Smooth muscle cell (in vitro differentiated cells): ENCODE measurements around the gene NLN. TPM values are rescaled to one million over a fixed set of nuclear protein-coding genes. Genes with fewer than 3 reads are reported as not detected.
A peak's percentile ranks its signal among the peaks of the same experiment; 100 is the strongest.
"Not testable (repeated sequence)": the region's sequence is repeated elsewhere in the genome, so short reads cannot be mapped to it uniquely, and the experiment has no call there.

Experiments used
- DNase-seq: peaks from one replicate; lab custom pipeline; 2025; ENCODE audit not compliant: unreplicated experiment; lab: John Stamatoyannopoulos, UW
- H2AFZ ChIP-seq: fragments of 200-600 bp; sonication (generic); 2 replicates; pipeline ENCODE4 v1.6.0; 2016; ENCODE audit warnings: antibody characterized with exemption, low read depth, mild to moderate bottlenecking
- H3F3A ChIP-seq: fragments of 200-600 bp; sonication (generic); 2 replicates; pipeline ENCODE4 v1.6.0; 2017; ENCODE audit warnings: antibody characterized with exemption, low read depth
- H3K27ac ChIP-seq: fragments of 200-600 bp; sonication (generic); 2 replicates; pipeline ENCODE4 v1.5.1; 2016; ENCODE audit warnings: low read depth, mild to moderate bottlenecking
- H3K27me3 ChIP-seq: fragments of 200-600 bp; sonication (generic); 2 replicates; pipeline ENCODE4 v1.6.1; 2016; ENCODE audit warnings: low read depth, mild to moderate bottlenecking
- H3K36me3 ChIP-seq: fragments of 200-600 bp; sonication (generic); 2 replicates; pipeline ENCODE4 v1.5.1; 2016; ENCODE audit warnings: low read depth
- H3K4me1 ChIP-seq: fragments of 200-600 bp; sonication (generic); 2 replicates; pipeline ENCODE4 v1.5.1; 2016; ENCODE audit warnings: low read depth
- H3K4me2 ChIP-seq: fragments of 200-600 bp; sonication (generic); 2 replicates; pipeline ENCODE4 v1.6.0; 2016; ENCODE audit warnings: mild to moderate bottlenecking
- H3K4me3 ChIP-seq: fragments of 200-600 bp; sonication (generic); 2 replicates; pipeline ENCODE4 v1.5.1; 2016; ENCODE audit warnings: mild to moderate bottlenecking
- H3K79me2 ChIP-seq: fragments of 200-600 bp; sonication (generic); 2 replicates; pipeline ENCODE4 v1.6.0; 2016; ENCODE audit warnings: low read depth, mild to moderate bottlenecking
- H3K9ac ChIP-seq: fragments of 200-600 bp; sonication (generic); 2 replicates; pipeline ENCODE4 v1.6.0; 2016; ENCODE audit warnings: low read depth
- H3K9me3 ChIP-seq: fragments of 200-600 bp; sonication (generic); replicated peaks from 2 replicates; pipeline ENCODE4 v1.5.1; 2016; ENCODE audit warnings: low read depth
- H4K20me1 ChIP-seq: fragments of 200-600 bp; sonication (generic); 2 replicates; pipeline ENCODE4 v1.6.0; 2016; ENCODE audit warnings: low read depth
- CTCF ChIP-seq: fragments of 200-600 bp; sonication (generic); IDR thresholded peaks from 2 replicates; pipeline ENCODE4 v1.5.1; 2017; ENCODE audit warnings: borderline replicate concordance, mild to moderate bottlenecking, antibody characterized with exemption; ENCODE audit not compliant: insufficient read depth, poor library complexity, severe bottlenecking
- WGBS: methylation state at CpG from one replicate; pipeline ENCODE4 v1.1.7; 2016; ENCODE audit warnings: low lambda C conversion rate; 5-methylcytosine and 5-hydroxymethylcytosine counted together
- polyA plus RNA-seq: library from polyadenylated mRNA; unstranded; fragments of >200 nt; fragmentation: Nextera tagmentation; extraction: Ambion mirVana; gene quantifications from 2 replicates; pipeline ENCODE4 v1.2.1, GENCODE V29; 2016
- total RNA-seq: library from RNA; depleted of rRNA; stranded (reverse); fragments of >200 nt; gene quantifications from 2 replicates; pipeline ENCODE4 v1.2.3, GENCODE V29; 2014

The NLN gene
- total and polyA plus RNA-seq, 2 experiments from 2014 or later = 31.9 to 33.6 TPM

GRCh38 chr5:65833780-65834179, 111.8 kb downstream of the NLN start:
- Histone ChIP-seq H3K4me2 (no peak overlapping the region), H3F3A (no peaks in the 10 kb centered on the region), H3K4me1 (peaks cover 13% of the 10 kb centered on the region), H2AFZ (no peak overlapping the region), H3K27ac (no peak overlapping the region), H3K4me3 (no peak overlapping the region), H3K36me3 (no peaks in the 10 kb centered on the region), H3K9ac (no peak overlapping the region), H3K27me3 (no peaks in the 10 kb centered on the region), H4K20me1 (no peaks in the 10 kb centered on the region), H3K79me2 (no peaks in the 10 kb centered on the region), H3K9me3 (no peaks in the 10 kb centered on the region)
- no peak for DNase-seq
- TF ChIP-seq CTCF = no peak
- WGBS = 96% methylated on average over 5 of the region's 5 CpGs

- no peak for DNase-seq
Observed at GRCh38 chr5:65834306-65834705, 112.3 kb downstream of the NLN start.

GRCh38 chr5:65835191-65835590, 113.2 kb downstream of the NLN start:
- Histone ChIP-seq H3K4me1 (peaks cover 13% of the 10 kb centered on the region), H3K4me2 (no peak overlapping the region), H3K36me3 (no peaks in the 10 kb centered on the region), H3K9me3 (no peaks in the 10 kb centered on the region), H3K4me3 (no peak overlapping the region), H3K27ac (no peak overlapping the region), H3K9ac (no peak overlapping the region), H3K27me3 (no peaks in the 10 kb centered on the region), H3K79me2 (no peaks in the 10 kb centered on the region), H2AFZ (no peak overlapping the region), H3F3A (no peaks in the 10 kb centered on the region), H4K20me1 (no peaks in the 10 kb centered on the region)
- 95% methylated on average over 2 of the region's 2 CpGs for WGBS
- no peak for TF ChIP-seq CTCF
- no peak for DNase-seq

More at GRCh38 chr5:65834306-65834705, 112.3 kb downstream of the NLN start:
- 88% methylated on average over 1 of the region's 1 CpG for WGBS
- Histone ChIP-seq H3K9me3 (no peaks in the 10 kb centered on the region), H3K27ac (no peak overlapping the region), H3K4me3 (no peak overlapping the region), H3K4me2 (no peak overlapping the region), H4K20me1 (no peaks in the 10 kb centered on the region), H3K27me3 (no peaks in the 10 kb centered on the region), H3K79me2 (no peaks in the 10 kb centered on the region), H3K9ac (no peak overlapping the region), H2AFZ (no peak overlapping the region), H3F3A (no peaks in the 10 kb centered on the region), H3K36me3 (no peaks in the 10 kb centered on the region), H3K4me1 (peaks cover 13% of the 10 kb centered on the region)
- no peak for TF ChIP-seq CTCF

- Histone ChIP-seq H3K4me1 (no peaks in the 10 kb centered on the region), H3K79me2 (no peaks in the 10 kb centered on the region), H3K4me3 (no peak overlapping the region), H3K9me3 (no peaks in the 10 kb centered on the region), H2AFZ (no peak overlapping the region), H3K27ac (no peak overlapping the region), H4K20me1 (no peaks in the 10 kb centered on the region), H3F3A (no peaks in the 10 kb centered on the region), H3K27me3 (no peaks in the 10 kb centered on the region), H3K4me2 (peak overlapping the region; percentile 33), H3K9ac (no peak overlapping the region), H3K36me3 (no peaks in the 10 kb centered on the region)
- TF ChIP-seq CTCF = no peak
- DNase-seq = no peak
Observed at GRCh38 chr5:65837139-65837538, 115.1 kb downstream of the NLN start.

GRCh38 chr5:65839170-65839569, 117.2 kb downstream of the NLN start:
- H3K27ac ChIP-seq, H4K20me1 ChIP-seq, H3K9ac ChIP-seq, H3F3A ChIP-seq, H3K27me3 ChIP-seq, H3K9me3 ChIP-seq, H3K36me3 ChIP-seq, DNase-seq, H3K4me3 ChIP-seq, H3K79me2 ChIP-seq, H3K4me2 ChIP-seq, H2AFZ ChIP-seq, H3K4me1 ChIP-seq: not testable (repeated sequence)
